Thymus (tissue), 11 donors: ENCODE measurements around the gene MROH7. TPM values are rescaled to one million over a fixed set of nuclear protein-coding genes. Genes with fewer than 3 reads are reported as not detected.

ENCODE experiments used
- DNase-seq, 9 donors: peaks; one replicate each; pipeline ENCODE4 v3.0.0-alpha.2; 2013; ENCODE audit warnings: low spot score in 9 of 9, low read depth in 6 of 9, missing footprints in 1 of 9
- H3K27ac ChIP-seq, 2 donors: one replicate each; pipeline ENCODE4 v1.5.1; 2013; ENCODE audit warnings: control low read depth in 1 of 2, low read depth in 1 of 2, low read length in 1 of 2, mild to moderate bottlenecking in 1 of 2, moderate library complexity in 1 of 2
- H3K27me3 ChIP-seq, 2 donors: one replicate each; pipeline ENCODE4 v1.5.1; 2013; ENCODE audit warnings: low read length in 1 of 2; ENCODE audit not compliant: control insufficient read depth in 2 of 2, insufficient read depth in 1 of 2
- H3K36me3 ChIP-seq, 2 donors: one replicate each; pipeline ENCODE4 v1.5.1; 2013; ENCODE audit warnings: low read length in 1 of 2, mild to moderate bottlenecking in 1 of 2, moderate library complexity in 1 of 2; ENCODE audit not compliant: control insufficient read depth in 2 of 2, insufficient read depth in 2 of 2
- H3K4me1 ChIP-seq, 2 donors: one replicate each; pipeline ENCODE4 v1.5.1; 2013; ENCODE audit warnings: low read length in 2 of 2; ENCODE audit not compliant: control insufficient read depth in 2 of 2, insufficient read depth in 2 of 2
- H3K4me3 ChIP-seq, 2 donors: one replicate each; pipeline ENCODE4 v1.5.1; 2013; ENCODE audit warnings: low read length in 2 of 2, control low read depth in 1 of 2, mild to moderate bottlenecking in 1 of 2
- H3K9me3 ChIP-seq, 2 donors: one replicate each; pipeline ENCODE4 v1.5.1; 2013; ENCODE audit warnings: low read length in 1 of 2, mild to moderate bottlenecking in 1 of 2; ENCODE audit not compliant: control insufficient read depth in 2 of 2, insufficient read depth in 1 of 2
- WGBS: extraction: QIAGEN DNeasy Blood & Tissue Kit; methylation state at CpG from one replicate; pipeline ENCODE4 v1.1.7; 2013; 5-methylcytosine and 5-hydroxymethylcytosine counted together
- polyA plus RNA-seq: library from polyadenylated mRNA; stranded (reverse); fragments of 200-250 nt; gene quantifications from one replicate; pipeline ENCODE4 v1.2.3, GENCODE V29; 2013
- total RNA-seq: library from RNA; stranded (reverse); fragments of 120-200 nt; gene quantifications from one replicate; pipeline ENCODE4 v1.2.4, GENCODE V29; 2013
- donor health status: healthy.

MROH7 gene
- total and polyA plus RNA-seq, 2 donors = 0.24 to 1.1 TPM

DNA sequence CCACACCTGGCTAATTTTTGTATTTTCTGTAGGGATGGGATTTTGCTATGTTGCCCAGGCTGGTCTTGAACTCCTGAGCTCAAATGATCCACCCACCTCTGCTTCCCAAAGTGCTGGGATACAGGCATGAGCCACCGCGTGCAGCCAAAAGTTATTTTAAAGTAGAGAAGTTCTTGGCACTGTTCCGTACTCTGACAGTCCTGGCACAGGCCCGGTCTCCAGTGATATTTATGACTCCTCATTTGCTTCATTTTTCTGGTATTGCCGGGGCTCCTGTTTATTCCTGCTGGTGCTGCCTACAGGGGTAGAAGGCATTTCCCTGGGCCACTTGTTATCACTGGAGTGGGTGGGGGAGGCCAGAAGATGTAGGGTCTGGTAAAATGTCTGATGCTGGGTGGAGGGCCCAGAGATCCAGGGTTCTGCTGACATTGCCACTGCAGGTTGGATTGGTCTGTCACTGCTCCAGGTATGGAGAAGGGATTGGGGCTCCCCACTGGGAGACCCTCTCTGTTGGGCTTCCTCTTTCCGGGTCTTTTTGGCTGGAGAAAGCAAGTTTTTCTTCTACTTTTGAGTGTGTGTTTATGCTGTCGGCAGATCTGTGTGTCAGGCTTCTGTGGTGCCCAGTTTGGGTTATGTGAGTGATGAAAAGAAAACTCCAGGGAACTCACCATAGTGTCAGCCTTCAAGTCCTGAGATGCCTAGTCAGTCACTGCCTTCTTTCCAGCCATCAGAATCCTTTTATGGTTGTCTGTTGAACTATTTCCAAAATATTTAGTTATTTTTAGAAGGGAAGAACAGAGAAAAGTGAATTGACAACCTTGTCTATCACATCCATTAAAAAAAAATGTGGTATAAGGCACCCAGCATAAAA, 4.5 kb downstream of the MROH7 start:
- H3K4me1 ChIP-seq = no peaks in the 10 kb centered on the region
- no peak overlapping the region for H3K27ac ChIP-seq
- H3K36me3 ChIP-seq = no peaks in the 10 kb centered on the region
- no peak for DNase-seq
- H3K27me3 ChIP-seq = no peaks in the 10 kb centered on the region
- WGBS = 94% methylated on average over 7 of the region's 7 CpGs
- peaks cover 1 to 16% of the 10 kb centered on the region in 2 donors for H3K9me3 ChIP-seq
- H3K4me3 ChIP-seq = no peak overlapping the region

DNA sequence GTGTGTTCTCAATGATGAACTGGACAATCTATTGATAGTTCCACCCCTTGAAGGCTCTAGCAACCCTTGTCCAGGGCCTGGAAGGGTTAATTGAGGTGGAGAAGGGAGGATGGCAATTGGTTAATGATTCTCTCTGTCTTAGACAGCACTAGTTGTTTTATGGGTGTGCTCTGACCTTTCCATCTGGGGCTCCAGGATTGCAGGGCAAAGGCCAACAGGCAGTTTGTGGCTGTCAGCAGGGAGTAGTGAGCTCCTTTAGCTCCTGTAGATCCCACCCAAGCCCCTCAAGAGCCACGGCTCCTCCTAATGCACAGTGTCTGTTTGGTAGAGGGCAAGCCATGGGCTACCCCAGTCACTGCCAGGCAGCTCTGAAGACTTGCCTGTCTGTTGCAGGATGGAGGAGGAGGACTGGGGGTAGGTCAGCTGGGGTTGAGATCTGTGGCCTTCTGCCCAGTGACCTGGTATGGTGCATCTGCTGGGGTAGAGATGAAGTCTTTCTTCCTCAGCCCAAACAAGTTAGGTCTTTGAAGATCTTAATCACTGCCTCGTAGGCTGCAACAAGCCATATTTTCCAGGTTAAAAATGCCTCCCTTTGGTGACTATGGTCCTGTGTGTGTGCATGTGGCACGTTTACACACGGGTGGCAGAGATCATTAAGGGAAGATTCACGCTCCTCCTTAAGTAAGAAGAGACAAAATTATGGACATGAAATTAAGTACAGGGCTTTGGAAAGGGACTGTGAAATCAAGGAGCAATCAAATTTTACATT, 7.7 kb downstream of the MROH7 start:
- DNase-seq = no peak
- no peak overlapping the region for H3K27ac ChIP-seq
- H3K4me3 ChIP-seq = no peak overlapping the region
- no peaks in the 10 kb centered on the region for H3K36me3 ChIP-seq
- H3K4me1 ChIP-seq = no peaks in the 10 kb centered on the region
- H3K9me3 ChIP-seq = peaks cover 0 to 6% of the 10 kb centered on the region in 2 donors
- no peaks in the 10 kb centered on the region for H3K27me3 ChIP-seq
- WGBS = 94% methylated on average over 5 of the region's 5 CpGs

DNA sequence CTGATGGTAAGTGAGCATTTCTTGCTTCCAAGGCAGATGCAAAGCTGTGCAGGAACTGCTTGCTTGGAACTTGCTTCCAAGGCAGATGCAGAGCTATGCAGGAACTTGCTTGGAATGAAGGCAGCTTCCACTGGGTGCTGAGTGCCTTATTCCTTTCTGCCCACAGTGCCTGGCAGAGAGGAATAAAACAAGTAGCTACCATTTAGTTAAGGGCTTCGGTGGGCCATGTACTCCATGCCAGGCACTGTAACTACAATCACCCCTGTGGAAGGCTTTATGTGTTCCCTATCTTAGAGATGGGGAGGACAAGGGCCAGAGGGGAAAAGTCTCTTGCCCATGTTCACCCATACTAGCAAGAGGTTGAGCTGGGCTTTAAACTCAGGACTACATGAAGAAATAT, 8.3 kb downstream of the MROH7 start:
- Histone ChIP-seq H3K36me3 (no peaks in the 10 kb centered on the region), H3K27me3 (no peaks in the 10 kb centered on the region), H3K4me3 (no peak overlapping the region), H3K9me3 (no peaks in the 10 kb centered on the region), H3K27ac (no peak overlapping the region), H3K4me1 (no peaks in the 10 kb centered on the region)
- 97% methylated on average over 1 of the region's 1 CpG for WGBS
- DNase-seq = no peak

DNA sequence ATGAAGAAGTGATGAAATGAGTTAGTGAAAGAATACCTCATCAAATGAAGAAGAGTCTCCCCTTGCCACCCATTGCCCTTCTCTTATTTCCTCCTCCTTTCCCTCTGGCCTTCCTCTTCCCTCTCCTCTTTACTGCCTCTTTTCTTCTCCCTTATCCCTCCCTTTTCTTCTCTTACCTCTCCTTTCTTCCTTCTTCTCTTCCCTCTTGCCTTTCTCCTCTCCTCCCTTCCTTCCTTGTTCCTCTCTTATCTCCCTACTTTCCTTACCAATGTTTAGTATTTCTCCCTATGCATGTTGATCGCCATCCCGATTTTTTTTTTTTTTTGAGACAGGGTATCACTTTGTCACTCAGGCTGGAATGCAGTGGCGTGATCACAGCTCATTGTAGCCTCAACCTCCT, 8.8 kb downstream of the MROH7 start:
- H3K4me1 ChIP-seq = no peaks in the 10 kb centered on the region
- no peaks in the 10 kb centered on the region for H3K36me3 ChIP-seq
- no peaks in the 10 kb centered on the region for H3K27me3 ChIP-seq
- WGBS = 96% methylated on average over 3 of the region's 3 CpGs
- DNase-seq = no peak
- no peak overlapping the region for H3K27ac ChIP-seq
- H3K4me3 ChIP-seq = no peak overlapping the region
- no peaks in the 10 kb centered on the region for H3K9me3 ChIP-seq

DNA sequence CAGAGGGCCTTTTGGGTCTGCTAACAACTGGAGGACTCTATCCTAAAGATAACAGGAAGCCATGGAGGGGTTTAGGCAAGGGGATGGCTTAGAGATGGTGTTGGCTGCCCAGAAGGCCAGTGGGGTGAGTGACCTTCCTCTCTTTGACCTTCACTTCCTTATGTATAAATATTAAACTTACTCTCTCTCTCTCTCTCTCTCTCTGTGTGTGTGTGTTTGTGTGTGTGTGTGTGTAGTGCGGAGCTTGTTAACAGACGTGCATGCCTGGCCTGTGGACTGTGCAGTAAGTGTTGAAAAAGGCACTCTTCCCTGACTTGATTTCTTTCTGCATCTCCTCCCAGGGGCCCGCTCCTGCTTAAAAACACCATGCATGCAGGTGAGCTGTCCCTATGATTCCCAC, 10.0 kb downstream of the MROH7 start:
- WGBS = 96% methylated on average over 3 of the region's 3 CpGs
- DNase-seq = no peak
- no peak overlapping the region for H3K4me3 ChIP-seq
- no peaks in the 10 kb centered on the region for H3K9me3 ChIP-seq
- no peaks in the 10 kb centered on the region for H3K4me1 ChIP-seq
- no peaks in the 10 kb centered on the region for H3K36me3 ChIP-seq
- H3K27me3 ChIP-seq = no peaks in the 10 kb centered on the region
- no peak overlapping the region for H3K27ac ChIP-seq

DNA sequence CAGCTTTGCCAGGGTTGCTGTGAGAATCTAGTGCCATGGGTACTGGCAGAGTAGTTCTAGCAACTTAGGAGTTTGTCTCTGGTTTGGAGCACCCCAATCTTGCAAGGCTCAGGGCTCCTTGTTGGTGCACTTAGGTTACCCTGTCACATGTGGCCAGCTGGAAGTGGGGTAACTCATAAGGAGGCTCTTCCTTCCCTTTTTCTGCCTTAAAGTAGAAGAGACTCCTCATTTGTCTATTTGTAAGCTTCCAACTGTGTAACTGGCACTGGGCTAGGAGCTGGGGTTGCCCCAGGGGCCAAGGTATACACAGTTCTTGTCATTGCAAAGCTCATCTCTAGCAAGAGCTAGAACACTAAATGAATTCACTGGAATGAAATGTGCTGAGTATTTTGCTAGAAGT, 10.6 kb downstream of the MROH7 start:
- Histone ChIP-seq H3K4me1 (no peaks in the 10 kb centered on the region), H3K9me3 (no peaks in the 10 kb centered on the region), H3K36me3 (no peaks in the 10 kb centered on the region), H3K27me3 (no peaks in the 10 kb centered on the region), H3K27ac (no peak overlapping the region), H3K4me3 (no peak overlapping the region)
- no peak for DNase-seq

DNA sequence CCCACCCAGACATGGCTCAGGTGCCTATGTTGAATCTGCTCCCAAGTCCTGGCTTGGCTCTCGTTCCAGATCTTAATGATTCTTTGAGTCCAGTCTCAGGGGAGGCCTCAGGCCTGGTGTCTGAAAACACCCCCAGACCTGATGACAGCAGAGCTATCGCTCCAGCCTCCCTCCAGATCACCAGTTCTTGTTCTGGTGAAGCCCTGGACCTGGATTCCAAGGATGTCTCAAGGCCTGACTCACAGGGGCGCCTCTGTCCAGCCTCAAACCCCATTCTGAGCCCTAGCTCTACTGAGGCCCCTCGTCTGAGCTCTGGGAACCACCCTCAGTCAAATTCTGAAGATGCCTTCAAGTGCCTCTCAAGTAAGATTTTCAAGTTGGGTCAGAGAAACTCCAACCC, 11.4 kb downstream of the MROH7 start:
- H3K27me3 ChIP-seq = no peaks in the 10 kb centered on the region
- H3K36me3 ChIP-seq = no peaks in the 10 kb centered on the region
- 90% methylated on average over 4 of the region's 4 CpGs for WGBS
- H3K4me3 ChIP-seq = no peak overlapping the region
- H3K9me3 ChIP-seq = no peaks in the 10 kb centered on the region
- H3K4me1 ChIP-seq = no peaks in the 10 kb centered on the region
- no peak for DNase-seq
- no peak overlapping the region for H3K27ac ChIP-seq

DNA sequence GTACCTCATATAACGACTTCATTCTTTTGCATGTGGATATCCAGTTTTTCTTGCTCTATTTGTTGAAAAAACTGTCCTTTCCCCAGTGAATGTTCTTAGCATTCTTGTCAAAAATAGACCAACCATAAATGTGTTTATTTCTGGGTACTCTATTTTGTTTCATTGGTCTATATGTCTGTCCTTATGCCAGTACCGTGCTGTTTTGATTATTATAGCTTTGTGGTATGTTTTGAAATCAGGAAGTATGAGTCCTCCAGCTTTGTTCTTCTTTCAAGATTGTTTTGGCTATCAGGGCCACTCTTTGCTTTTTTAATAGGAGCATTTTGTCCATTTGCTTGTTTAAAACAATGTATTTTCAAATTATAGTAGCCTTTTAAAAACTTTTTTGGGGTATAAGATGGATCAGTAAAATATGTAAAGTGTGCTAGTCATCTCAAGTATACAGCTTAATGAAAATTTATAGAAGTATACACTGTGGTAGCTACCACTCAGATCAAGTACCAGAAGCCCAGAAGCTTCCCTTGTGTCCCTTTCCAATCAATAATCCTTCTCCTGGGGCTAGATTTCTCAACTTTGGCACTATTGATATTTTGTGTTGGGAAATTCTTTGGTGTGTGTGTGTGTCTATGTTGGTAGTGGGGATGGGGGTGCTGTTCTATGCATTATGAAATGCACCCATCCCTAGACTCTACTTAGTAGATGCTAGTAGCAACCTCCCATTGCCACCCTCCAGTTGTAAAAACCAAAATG, 16.8 kb downstream of the MROH7 start:
- no peaks in the 10 kb centered on the region for H3K9me3 ChIP-seq

DNA sequence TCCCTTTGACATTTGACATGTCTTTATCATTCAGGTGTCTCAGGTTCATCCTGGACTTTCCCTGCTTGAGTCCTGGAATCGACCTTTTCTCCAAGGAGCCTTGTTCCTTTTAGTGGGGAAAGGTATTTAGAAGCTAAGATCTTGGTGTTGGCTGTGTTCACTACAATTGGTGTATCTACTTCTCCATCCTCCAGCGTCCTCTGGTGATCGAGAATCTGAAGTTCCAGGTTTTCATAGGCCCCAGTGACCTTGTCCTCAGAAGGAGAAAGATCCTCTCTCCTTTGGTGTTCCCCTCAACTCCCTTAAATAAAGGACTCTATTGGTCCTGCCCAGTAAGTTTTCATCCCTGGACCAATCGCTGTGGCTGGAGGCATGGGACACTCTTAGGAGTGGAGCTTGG, 22.1 kb downstream of the MROH7 start:
- Histone ChIP-seq H3K4me3 (no peak overlapping the region), H3K36me3 (no peaks in the 10 kb centered on the region), H3K27me3 (no peaks in the 10 kb centered on the region), H3K9me3 (peaks cover 0 to 4% of the 10 kb centered on the region in 2 donors), H3K27ac (no peak overlapping the region), H3K4me1 (no peaks in the 10 kb centered on the region)
- WGBS = 96% methylated on average over 4 of the region's 4 CpGs
- DNase-seq = no peak

More for the DNA sequence above, 16.8 kb downstream of the MROH7 start:
- Histone ChIP-seq H3K4me3 (no peak overlapping the region), H3K4me1 (no peaks in the 10 kb centered on the region), H3K36me3 (no peaks in the 10 kb centered on the region), H3K27me3 (no peaks in the 10 kb centered on the region), H3K27ac (no peak overlapping the region)
- 98% methylated on average over 2 of the region's 2 CpGs for WGBS
- DNase-seq = no peak
